ENCODE data around the gene CBFA2T2.

CBFA2T2 gene

GRCh38 chr20:33669873-33670640 is 180.2 kb downstream of the CBFA2T2 start:
- DNase-seq, result no peak

- DNase-seq, result no peak
Observed at GRCh38 chr20:33670715-33671499, 181.0 kb downstream of the CBFA2T2 start.

DNA sequence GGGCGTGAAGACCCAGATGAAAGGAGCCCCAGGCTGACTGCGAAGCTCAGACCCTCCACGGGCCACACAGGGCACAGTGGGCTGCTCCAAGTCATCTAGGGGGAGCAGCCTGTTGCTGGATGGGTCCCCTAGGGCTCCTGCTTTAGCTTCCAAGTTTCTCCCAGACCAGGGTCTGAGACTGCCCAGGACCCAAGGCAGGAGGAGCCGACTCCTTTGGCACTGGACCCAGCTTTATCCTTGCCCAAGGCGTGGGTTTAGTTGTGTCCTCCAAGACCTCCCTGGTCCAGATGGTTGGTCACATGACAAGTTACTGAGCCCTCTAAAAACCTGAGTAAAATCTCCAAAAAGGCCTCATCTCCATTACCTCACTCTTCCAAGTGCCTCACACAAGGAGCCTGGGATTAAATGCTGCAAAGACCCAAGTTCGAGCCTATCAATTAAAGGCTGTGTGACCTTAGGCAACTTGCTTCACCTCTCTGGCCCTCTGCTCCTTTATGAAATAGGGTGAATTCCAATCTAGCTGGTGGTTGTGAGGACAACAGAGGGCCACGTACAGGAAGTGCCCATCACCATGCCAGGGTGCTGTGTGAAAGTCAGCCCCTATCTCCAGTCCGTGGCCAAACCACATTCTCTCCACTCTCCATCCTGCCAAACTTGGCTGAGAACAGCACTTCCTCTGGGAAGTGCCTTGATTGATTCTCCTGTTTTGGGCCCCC is 181.8 kb downstream of the CBFA2T2 start:
- no peak for DNase-seq

- no peak for DNase-seq
Observed at GRCh38 chr20:33672426-33673113, 182.7 kb downstream of the CBFA2T2 start.

GRCh38 chr20:33673114-33673409 is 183.2 kb downstream of the CBFA2T2 start:
- no peak for DNase-seq

DNA sequence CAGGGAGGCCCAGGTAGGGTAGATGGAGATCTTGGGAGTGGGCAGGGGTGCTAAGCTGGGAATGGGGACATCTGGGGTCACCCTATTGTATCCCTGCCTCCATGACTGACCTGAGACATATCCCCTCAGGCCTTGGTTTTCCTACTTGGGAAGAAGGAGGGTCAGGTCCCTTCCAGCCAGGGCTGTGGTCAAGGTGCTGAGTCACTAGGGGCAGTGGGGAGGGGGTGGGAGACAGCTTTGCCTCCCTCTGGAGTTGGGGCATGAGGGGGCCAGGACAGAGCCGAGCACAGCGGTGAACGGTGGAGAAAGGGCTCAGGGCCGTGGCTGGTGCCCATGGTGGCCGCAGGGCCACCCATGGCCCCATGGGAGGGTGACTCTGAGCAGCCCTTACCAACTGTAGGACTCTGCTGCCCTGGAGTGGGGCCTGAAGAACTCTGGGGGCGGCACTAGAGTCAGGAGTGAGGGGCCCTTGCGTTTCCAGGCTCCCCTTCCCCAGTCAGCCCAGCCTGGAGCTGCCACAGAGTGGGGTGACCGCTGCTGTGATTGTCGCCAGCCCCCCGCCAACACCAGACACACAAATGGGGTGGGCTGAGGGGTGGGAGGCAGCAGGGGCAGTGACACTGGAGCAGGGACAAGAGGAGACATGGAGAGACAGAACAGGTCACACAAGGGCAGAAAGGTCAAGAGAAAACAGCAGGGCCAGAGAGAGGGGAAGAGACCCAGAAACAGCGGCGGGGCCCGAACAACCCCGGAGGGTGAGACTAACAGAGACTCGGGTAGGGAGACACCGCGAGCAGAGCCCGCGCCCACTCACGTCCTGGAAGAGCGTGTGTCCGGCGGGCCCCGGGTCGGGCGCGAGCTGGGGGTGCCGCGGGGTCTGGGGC is 183.8 kb downstream of the CBFA2T2 start:
- no peak for DNase-seq

GRCh38 chr20:33674294-33675135 is 184.6 kb downstream of the CBFA2T2 start, which contains the start of gene NECAB3:
TSS of gene NECAB3 (minus strand) at chr20:33674428. CDS start at chr20:33674352, 76 bp downstream.
- peak; percentile 57 for DNase-seq

DNA sequence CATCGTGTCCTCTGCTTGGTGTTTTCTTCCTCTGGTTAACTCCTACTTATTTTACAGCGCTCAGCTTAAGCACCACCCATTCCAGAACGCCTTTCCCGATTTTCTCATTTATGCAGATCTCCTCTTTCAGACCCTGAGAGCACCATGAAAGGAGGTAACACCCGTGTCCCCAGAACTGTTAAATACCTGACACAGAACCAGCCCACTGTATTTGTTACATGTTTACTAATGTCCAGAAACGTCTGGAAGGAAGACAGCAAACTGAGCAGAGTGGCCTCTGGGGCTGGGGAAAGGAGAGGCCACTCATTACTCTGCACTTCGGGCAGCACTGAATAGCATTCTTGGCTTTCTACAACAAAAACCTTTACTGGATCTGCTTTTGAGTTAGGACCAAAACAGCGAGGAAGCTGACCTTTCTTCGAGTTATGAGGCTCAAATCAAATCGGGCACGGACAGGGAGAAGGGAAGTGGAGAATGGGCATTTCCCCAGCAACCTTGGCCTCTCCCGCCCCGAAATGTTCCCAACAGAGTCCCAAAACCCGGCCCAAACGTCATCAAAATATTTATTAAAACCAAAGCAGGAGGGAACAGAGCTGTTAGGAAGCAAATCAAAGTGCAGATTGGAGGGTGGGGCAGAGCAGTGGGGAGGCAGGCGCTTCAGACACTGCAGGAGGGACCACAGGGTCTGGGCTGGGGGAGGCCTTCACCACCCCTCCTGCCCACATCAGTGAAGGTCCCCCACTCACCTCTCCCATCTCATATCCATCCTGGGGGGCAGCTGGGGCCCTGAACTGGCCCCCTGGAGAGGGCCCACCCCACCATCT is 185.5 kb downstream of the CBFA2T2 start:
- no peak for DNase-seq

DNA sequence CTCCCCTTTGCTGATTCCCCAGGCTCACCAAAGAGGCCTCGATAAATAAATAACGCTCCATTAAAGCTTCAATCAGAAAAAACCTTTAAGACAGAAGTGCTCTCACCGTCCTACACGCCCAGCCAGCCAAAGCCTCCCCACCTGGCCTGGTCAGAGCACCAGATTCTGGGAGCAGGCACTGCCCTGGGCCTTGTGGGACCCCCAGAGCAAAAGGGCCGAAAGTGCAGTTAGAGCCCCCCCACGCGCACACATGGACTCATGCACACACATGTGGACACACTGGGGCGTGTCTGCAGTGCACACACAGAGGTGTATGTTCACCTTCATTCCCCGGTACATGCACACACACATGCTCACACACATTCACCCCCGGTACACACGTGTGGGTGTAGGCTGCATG is 186.2 kb downstream of the CBFA2T2 start:
- no peak for DNase-seq

DNA sequence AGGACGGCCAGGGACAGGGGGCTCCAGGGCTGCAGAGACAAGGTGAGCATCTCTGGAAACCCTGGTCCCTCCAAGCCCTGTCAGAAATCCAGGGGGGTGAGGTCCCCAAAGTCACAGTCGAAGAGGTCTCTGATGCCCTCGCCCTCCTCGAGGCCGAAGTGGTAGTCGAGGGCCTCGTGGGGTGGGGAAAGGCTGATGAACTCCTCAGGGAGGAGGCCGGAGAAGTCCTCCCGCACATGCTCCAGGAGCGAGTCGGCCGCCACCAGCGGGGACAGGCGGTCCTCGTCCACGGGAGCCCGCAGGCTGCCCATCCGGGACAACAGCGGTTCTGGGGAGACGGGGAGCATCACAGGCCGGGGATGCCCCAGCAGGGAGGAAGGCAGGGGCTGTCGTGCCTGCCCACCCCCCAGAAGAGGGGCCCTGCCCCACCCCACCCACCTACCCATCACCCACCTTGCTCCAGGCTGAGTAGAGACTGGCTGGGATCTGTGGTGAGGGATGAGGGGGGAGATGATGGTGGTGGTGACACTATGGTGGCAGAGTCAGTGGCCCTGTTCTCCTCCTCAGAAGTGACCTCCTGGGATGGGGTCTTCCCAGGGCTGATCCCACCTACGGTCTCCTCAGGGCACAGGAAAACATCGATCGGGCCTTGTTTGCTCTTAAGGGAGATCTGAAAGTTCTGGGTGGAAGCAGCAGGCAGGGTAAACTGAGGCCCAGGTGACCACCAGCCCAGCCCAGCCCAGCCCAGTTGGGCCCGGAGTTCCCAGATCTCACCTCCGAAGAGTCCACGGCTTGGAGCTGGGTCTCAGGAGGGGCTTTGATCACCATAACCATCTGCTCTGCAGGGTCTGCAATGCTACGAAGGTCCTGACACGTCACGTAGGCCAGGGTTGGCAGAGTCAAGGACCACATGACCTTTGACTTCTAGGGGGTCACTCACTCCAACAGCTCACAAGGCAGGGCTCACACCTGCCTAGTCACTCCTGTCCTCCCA is 187.1 kb downstream of the CBFA2T2 start:
- no peak for DNase-seq

- no peak for DNase-seq
Observed at GRCh38 chr20:33677991-33678702, 188.3 kb downstream of the CBFA2T2 start.

GRCh38 chr20:33679758-33680485 is 190.0 kb downstream of the CBFA2T2 start:
- peak; percentile 66 for DNase-seq

DNA sequence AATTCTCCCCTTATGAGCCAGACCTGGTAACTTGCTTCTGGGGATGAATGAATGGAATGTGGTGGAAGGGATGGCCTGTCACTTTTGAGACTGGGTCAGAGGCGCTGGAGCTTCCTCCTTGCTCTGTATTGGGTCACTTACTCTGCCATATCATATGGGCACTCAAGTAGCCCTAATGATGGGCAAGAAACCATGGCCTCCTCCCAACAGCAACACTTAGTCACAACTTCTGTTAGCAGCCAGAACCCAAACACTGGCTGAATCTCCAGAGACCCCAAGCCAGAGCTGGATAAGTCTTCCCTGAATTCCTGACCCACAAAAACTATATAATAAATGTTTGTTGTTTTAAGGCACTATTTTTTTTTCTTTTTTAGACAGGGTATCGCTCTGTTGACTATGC is 190.8 kb downstream of the CBFA2T2 start:
- DNase-seq, result no peak

DNA sequence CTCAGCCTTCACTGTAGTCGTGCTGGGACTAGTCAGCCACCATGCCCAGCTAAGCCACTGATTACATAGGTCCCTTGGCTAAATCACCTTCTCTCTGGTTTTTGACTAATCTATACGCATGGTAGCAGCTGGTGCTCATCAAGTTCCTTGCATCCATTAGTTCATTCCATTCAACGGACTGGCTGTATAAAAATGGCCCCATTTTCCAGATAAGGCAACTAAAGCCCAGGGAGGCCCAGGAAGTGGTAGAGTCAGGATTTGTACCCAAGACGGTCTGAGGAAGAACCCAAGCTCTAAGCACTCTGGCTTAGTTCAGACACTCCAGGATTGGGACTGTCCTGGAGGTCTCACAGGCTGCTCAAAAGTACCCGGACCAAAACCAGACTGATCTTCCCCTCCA is 191.4 kb downstream of the CBFA2T2 start:
- DNase-seq, result no peak

DNA sequence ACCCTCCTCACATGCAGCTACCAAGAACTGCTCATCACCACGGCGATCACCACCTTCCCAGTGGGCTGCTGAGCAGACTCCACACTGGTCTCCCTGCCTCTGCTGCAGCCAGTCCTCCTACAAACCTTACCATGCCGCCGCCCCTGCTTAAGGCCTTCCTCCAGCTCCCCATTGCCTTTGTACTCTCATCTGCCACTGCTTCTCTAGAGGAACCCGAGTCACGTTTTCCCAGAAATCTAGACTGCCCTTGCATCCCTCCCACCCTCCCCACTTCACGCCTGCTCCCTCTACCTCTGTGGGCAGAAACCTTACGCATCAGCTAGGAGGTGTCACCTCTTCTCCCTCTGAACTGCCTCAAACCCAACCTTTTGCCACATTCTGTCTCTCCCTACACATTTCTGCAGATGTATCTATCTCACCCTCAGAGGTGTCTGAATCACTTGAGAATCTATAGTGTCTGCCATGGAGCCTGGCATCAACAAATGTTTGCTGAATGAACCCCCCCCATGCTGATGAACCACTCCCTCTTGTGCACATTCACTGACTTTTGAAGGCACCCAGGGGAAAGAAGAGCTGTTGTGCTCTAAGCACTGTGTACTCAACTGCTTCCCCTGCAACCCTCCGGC is 191.9 kb downstream of the CBFA2T2 start:
- DNase-seq, result peak; percentile 25

DNA sequence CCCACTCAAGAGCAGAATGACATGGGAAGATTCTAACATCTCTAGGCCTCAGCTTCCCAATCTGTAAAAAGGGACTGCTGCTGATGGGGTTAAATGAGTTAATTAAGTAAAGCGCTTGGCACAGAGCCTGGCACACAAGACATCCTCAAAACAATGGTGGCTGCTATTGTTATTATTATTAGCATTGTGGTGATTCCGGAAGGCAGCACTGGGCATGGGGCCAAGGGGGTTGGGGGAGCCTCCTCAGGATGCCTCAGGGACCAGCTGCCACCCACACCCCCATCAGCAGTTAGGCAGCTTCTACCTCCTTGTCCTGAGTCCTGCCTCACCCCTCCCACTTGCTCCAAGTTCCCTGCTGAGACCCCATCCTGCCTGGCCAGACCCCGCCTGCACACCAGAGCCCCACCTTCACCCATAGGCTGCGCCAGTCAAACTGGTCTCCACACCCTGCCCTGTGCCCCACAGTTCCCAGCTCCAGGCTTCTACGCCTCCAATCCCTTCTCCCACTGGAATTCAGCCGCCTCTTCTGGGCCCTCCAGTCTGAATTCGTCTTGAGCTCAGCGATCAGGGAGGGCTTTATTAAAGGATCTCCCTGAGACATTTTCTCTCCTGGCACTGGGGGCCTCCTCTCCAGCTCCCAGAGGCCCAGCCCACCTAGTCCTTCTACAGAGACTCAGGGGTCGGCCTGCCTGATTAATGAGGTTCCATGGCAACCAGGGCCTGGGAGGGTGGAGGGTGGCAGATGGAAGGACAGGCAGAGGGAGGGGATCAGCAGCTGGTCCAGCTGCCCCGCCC is 194.8 kb downstream of the CBFA2T2 start:
- DNase-seq, result no peak
